ENCODE measurements around the gene MTERF2. TPM values are rescaled to one million over a fixed set of nuclear protein-coding genes. Genes with fewer than 3 reads are reported as not detected.

Gene MTERF2
- total RNA-seq, 1 donor from 2014 or later, result 15.9 TPM

DNA sequence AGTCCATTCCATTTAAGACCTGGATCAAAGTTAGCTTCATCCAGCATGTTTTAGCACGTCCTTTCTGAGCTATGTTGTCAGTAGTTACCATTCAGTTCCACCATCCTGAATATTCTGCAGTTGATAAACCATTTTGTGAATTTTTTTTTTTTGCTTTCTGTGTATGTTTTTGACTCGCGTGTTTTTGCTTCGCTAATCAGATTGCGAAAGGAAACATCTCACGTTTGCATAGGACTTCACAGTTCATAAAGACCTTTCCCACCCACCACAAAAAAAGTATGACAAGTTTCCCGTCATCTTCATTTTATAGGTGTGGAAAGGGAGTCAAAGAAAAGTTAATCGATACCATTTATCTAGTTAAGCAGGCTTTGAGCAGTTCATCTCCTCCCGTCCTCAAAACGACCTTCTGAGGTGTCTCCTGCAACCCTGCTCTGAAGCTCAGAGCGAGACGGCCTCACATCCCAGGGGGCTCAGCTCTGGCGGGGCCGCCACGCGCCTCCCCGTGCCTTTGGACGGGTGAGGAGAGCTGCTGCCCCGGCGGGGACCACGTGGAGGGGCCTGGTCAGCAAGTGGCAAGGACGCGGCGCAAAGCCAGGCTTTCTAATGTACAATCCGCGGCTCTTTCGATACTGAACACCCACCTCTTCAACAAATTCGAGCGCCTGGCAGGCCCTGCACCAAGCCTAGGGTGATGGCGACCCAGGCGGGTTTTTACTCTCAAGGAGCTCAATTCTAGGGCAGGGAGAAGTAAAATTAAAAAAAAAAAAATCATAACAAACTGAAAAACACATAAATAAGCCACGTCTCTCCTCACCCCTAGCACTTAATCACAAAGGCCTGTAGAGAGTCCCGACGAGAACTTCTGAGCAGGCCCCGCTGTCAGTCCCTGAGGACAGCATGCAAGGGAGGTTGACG, 32.2 kb downstream of the MTERF2 start:
- DNase-seq (ENCODE audit: low spot score), result peak; percentile 53

DNA sequence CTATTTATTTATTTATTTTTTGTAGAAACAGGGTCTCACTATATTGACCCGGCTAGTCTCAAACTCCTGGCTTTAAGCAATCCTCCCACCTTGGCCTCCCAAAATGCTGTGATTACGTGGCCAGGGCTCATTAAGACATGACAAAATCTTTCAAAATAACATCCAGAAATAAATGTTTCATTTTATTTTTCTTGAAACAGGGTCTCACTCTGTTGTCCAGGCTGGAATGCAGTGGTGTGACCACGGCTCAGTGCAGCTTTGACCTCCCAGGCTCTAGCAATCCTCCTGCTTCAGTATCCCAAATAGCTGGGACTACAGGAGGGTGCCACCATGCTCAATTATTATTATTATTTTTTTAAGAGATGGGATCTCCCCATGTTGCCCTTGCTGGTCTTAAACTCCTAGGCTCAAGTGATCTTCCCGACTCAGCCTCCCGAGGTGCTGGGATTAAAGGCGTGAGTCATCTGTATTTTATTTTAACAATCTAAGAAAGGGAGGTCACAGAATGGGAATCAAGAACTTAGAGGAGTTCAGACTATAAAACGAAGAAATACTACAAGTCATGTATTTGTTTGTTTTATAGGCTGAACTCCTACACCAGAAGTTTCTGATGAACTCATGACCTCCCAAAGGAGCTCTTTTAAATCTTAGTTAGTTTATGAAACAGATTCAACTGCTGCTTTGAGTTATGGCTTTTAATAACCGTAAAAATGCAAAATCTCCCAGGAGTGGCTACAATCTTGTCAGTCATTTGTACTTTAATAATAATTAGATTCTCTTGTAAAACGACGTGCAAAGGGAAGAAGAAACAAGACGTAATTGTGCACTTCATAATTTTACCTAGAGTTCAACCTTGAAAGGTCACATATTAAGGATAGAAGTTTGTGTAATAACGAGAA, 33.3 kb downstream of the MTERF2 start:
- no peak for DNase-seq (ENCODE audit: low spot score)

DNA sequence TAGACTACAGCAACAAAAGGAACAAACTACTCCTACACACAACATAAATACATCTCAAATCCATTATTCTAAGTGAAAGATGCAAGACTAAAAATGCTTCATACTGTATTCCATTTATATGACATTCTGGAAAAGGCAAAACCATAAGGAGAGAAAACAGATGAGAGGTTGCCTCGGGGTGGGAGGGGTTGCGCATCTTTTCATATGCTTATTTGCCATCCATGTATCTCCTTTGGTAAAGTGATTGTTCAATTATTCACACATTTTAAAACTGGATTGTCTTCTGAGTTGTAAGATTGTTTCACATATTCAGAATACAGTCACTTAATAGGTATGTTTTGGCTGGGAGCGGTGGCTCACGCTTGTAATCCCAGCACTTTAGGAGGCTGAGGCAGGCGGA, 36.4 kb downstream of the MTERF2 start:
- no peak for DNase-seq (ENCODE audit: low spot score)

DNA sequence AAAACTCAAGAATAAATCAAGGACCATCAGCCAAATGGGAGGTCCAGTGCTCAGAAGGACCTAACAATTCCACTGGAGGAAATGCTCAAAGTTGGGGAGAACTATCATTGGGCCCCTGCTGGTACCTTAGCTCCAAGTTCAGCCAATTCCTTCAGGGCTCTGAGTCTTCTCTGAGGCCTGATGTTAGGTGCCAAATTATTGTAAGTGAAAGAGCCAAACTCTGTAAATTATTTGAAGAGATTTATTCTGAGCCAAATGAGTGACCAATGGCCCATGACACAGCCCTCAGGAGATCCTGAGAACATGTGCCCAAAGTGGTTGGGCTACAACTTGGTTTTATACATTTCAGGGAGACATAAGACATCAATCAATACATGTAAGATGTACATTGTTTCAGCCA, 39.5 kb downstream of the MTERF2 start:
- no peak for DNase-seq (ENCODE audit: low spot score)

DNA sequence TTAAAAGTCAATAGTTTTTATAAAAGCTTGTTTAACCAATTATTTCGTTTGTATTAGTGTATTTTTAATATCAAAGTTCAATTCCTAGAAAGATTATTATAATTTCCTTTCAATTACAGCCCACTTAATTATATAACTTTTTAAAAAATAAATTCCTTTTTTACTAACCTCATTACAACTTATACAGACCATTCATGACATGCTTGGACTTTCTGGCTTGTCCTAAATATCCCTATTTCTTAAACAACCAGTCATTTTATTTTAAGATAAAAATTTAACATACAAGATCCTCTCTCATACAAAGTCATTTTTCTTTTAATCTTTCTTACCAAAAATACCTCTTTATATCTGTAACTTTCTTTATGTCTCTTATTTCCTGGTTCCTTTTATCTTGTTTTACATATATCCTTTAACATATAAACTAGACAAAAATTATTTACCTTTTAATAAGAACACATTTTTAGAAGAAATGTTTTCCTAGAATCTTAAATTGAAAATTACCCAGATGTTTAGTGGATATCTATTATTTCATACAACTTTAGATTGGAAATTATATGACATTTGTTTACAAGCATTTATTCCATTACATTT, 41.6 kb downstream of the MTERF2 start:
- DNase-seq (ENCODE audit: low spot score), result no peak

DNA sequence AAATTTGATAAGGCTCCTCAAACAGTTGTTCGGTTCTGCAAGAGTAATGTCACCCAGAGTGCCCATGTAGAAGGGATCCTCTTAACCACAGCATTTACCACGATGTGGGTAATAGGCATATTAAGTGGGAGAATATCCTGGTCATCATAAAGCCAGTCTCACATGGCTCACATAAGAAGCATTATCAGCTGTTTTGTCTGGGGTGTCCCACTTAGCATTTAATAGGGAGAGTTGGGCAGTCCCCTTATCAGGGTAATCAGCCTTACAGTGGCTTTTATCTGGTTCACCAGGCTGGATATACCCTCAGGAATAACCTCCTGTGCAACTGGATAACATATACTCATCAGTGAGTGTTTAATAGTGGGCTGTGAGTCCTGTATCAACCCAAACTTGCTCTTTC, 44.2 kb downstream of the MTERF2 start:
- no peak for DNase-seq (ENCODE audit: low spot score)

DNA sequence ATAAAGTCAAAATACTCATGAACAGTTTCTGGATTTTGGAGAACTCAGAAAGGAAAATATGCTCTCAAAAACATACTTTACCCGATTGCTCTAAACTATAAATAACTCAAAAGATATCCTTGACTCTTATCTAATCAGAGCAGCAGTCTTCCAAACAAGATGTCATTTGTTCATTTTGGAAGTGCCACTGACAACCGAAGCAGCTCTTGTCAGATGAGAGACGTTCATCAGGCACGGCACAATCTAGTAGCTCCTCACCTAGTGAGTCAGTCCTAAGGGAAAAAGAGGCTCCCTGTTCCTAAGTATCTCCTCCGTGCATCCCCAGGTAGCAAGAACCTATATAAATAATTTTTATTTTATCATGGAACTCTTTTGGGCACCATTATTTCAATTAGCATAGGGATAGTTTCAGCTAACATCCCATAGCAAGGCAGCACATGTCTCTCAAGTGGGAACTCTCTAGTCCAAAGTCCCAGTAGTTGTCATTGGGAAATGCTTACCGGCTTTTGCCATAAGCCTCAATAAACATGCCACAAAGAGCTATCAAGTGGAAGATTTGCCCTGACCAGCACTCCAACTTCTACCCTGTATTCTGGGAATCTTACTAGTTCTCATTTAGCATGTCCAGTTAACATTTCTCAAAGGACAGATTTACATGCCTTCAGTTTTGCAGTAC, 45.3 kb downstream of the MTERF2 start:
- DNase-seq (ENCODE audit: low spot score), result no peak

DNA sequence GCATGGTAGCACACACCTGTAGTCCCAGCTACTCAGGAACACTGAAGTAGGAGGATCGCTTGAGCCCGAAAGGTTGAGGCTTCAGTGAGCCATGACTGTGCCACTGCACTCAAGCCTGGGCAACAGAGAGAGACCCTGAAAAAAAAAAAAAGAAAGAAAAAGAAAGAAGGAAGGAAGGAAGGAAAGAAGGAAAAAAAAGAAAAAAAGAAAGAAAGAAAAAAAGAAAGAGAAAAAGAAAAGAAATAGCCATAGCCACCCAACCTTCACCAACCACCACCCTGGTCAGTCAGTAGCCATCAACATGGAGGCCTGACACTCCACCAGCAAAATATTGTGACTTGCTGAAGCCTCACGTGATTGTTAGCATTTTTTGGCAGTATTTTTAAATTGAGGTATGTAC, 52.7 kb downstream of the MTERF2 start:
- no peak for DNase-seq (ENCODE audit: low spot score)

Other genes starting within 250 kb of the MTERF2 start
- 26.6 TPM for gene RIC8B, start 212.5 kb downstream of the MTERF2 start, total RNA-seq
- gene TMEM263, start 31.2 kb downstream of the MTERF2 start, total RNA-seq, result 30.7 TPM
- gene CRY1, start 106.4 kb upstream of the MTERF2 start, total RNA-seq, result 17.7 TPM